CD4-positive, CD25-positive, alpha-beta regulatory T cell (primary cell): Measurements from ENCODE around the gene DHRS11. TPM values are rescaled to one million over a fixed set of nuclear protein-coding genes. Genes with fewer than 3 reads are reported as not detected.

Experiments used
- ATAC-seq, 2 donors: fragments of 150-1000 bp; cut with Tn5 transposase; one replicate each; pipeline ENCODE4 v1.10.0; 2021; ENCODE audit warnings: low read depth in 2 of 2, moderate number of reproducible peaks in 2 of 2, moderate library complexity in 1 of 2
- DNase-seq, 3 donors: peaks; one replicate each; pipeline versions ENCODE4 v3.0.0 to v3.0.0-alpha.2; 2012 to 2022; ENCODE audit warnings: mixed read lengths in 1 of 3
- H3K27ac ChIP-seq: one replicate; pipeline ENCODE4 v1.7.0; 2013; ENCODE audit warnings: mild to moderate bottlenecking, low read length; ENCODE audit not compliant: insufficient read depth, poor library complexity, severe bottlenecking
- H3K27me3 ChIP-seq: one replicate; pipeline ENCODE4 v1.7.0; 2013; ENCODE audit warnings: low read length; ENCODE audit not compliant: control insufficient read depth, insufficient read depth
- H3K36me3 ChIP-seq: one replicate; pipeline ENCODE4 v1.7.0; 2013; ENCODE audit warnings: mild to moderate bottlenecking, low read length, moderate library complexity; ENCODE audit not compliant: control insufficient read depth, insufficient read depth
- H3K4me1 ChIP-seq: 2 replicates; pipeline ENCODE4 v1.7.0; 2013; ENCODE audit warnings: mild to moderate bottlenecking, low read length; ENCODE audit not compliant: insufficient read depth, control insufficient read depth, poor library complexity, severe bottlenecking
- H3K4me3 ChIP-seq: one replicate; pipeline ENCODE4 v1.7.0; 2013; ENCODE audit warnings: low read depth, mild to moderate bottlenecking, low read length, moderate library complexity
- H3K9me3 ChIP-seq, 2 experiments: 1 replicate in 1 of 2; 2 replicates in 1 of 2; pipeline ENCODE4 v1.7.0; 2013; ENCODE audit warnings: low read length in 2 of 2, mild to moderate bottlenecking in 1 of 2, moderate library complexity in 1 of 2; ENCODE audit not compliant: control insufficient read depth in 2 of 2
- H3K27ac Mint-ChIP-seq, 3 donors: one replicate each; pipeline ENCODE4 v1.8.0; 2020 to 2022; ENCODE audit warnings: mild to moderate bottlenecking in 3 of 3, mixed read lengths in 3 of 3, moderate library complexity in 2 of 3
- H3K27me3 Mint-ChIP-seq: one replicate; pipeline ENCODE4 v1.8.0; 2022; ENCODE audit warnings: mild to moderate bottlenecking, mixed read lengths
- H3K36me3 Mint-ChIP-seq: one replicate; pipeline ENCODE4 v1.8.0; 2020; ENCODE audit warnings: mixed read lengths
- H3K4me1 Mint-ChIP-seq, 4 donors: one replicate each; pipeline ENCODE4 v1.8.0; 2020 to 2022; ENCODE audit warnings: mixed read lengths in 4 of 4, mild to moderate bottlenecking in 1 of 4
- H3K4me3 Mint-ChIP-seq, 4 donors: one replicate each; pipeline ENCODE4 v1.8.0; 2020 to 2022; ENCODE audit warnings: mild to moderate bottlenecking in 4 of 4, mixed read lengths in 4 of 4, moderate library complexity in 3 of 4
- H3K9me3 Mint-ChIP-seq, 7 donors: one replicate each; pipeline ENCODE4 v1.8.0; 2020 to 2022; ENCODE audit warnings: mixed read lengths in 7 of 7, mild to moderate bottlenecking in 3 of 7, moderate library complexity in 2 of 7
- polyA plus RNA-seq, 4 donors: library from polyadenylated mRNA; unstranded; fragments of 300-500 nt; fragmentation: Illumina TruSeq; gene quantifications; one replicate each; pipeline ENCODE4 v1.2.3, GENCODE V29; 2021
- total RNA-seq: library from RNA; stranded (reverse); gene quantifications from one replicate; pipeline ENCODE4 v1.2.3, GENCODE V29; 2022

Gene DHRS11
- total and polyA plus RNA-seq, 5 donors from 2014 or later, result 3.3 to 5.5 (median 4.7) TPM

DNA sequence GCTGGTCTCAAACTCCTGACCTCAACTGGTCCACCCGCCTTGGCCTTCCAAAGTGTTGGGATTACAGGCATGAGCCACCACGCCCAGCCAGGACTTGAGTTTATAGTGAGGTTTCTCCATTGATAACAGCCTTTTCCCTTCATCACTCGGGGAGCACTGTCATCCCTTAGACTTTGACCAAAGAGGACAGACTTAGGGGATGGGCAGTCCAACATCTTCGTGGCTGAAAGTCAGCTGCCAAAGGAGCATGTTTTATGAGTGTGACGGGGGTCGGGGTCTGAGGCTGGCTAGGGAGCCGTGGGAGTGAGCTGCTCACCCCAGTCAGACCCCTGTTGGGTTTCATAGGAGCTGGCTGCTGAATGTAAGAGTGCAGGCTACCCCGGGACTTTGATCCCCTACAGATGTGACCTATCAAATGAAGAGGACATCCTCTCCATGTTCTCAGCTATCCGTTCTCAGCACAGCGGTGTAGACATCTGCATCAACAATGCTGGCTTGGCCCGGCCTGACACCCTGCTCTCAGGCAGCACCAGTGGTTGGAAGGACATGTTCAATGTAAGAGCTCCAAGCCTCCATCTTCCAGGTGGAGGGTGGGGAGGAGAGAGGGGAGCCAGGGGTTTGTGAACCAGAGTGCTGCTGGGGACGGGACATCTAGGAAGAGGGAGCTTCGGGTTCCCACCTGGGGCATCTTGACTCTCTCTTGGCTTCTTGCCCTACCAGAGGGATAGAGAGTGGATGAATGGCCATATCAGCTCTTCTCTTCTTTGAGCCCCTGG lies 3.1 kb downstream of the DHRS11 start:
- H3K27ac Mint-ChIP-seq, result no peak overlapping the region
- peak overlapping the region in 1 of 4 donors; percentile 67 for H3K4me3 Mint-ChIP-seq
- Histone ChIP-seq H3K4me1 (peaks cover 11% of the 10 kb centered on the region), H3K4me3 (no peak overlapping the region), H3K9me3 (no peaks in the 10 kb centered on the region), H3K27me3 (peaks cover 3% of the 10 kb centered on the region), H3K36me3 (no peaks in the 10 kb centered on the region), H3K27ac (no peak overlapping the region)
- DNase-seq, result no peak
- H3K36me3 Mint-ChIP-seq, result no peaks in the 10 kb centered on the region
- no peaks in the 10 kb centered on the region for H3K27me3 Mint-ChIP-seq
- peaks cover 4 to 20% (median 16%) of the 10 kb centered on the region in 4 donors for H3K4me1 Mint-ChIP-seq
- H3K9me3 Mint-ChIP-seq, result no peaks in the 10 kb centered on the region
- no peak for ATAC-seq

DNA sequence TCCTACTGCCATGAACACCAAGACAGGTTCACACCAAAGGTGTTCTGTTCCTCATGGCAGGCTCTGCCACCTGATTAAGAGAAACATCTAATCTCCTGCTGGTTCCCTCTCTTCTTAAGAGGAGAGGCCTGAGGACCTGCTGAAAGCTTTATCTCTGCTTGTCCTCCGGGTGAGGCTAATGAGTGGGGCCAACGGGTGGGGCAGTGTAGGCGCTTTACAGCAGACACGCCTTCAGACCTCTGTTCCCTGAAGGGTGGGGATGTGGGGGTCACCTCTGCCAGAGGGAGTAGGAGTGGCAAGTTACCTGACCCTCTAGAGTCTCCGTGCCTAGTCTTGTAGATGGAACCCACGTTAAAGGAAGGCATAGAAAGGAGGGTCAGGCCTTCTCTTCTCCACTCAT lies 5.5 kb downstream of the DHRS11 start:
- Histone ChIP-seq H3K4me3 (no peak overlapping the region), H3K9me3 (no peaks in the 10 kb centered on the region), H3K4me1 (peaks cover 16% of the 10 kb centered on the region), H3K27ac (no peak overlapping the region), H3K36me3 (no peaks in the 10 kb centered on the region), H3K27me3 (peaks cover 3% of the 10 kb centered on the region)
- DNase-seq (no peak), ATAC-seq (no peak)
- Mint-ChIP-seq H3K4me3 (peak overlapping the region in 2 of 4 donors; percentile 66 to 83), H3K36me3 (no peaks in the 10 kb centered on the region), H3K4me1 (peaks cover 4 to 26% (median 15%) of the 10 kb centered on the region in 4 donors), H3K9me3 (peaks cover 0 to 2% (median 0%) of the 10 kb centered on the region in 7 donors), H3K27ac (peak overlapping the region in 1 of 3 donors; percentile 32), H3K27me3 (no peaks in the 10 kb centered on the region)

DNA sequence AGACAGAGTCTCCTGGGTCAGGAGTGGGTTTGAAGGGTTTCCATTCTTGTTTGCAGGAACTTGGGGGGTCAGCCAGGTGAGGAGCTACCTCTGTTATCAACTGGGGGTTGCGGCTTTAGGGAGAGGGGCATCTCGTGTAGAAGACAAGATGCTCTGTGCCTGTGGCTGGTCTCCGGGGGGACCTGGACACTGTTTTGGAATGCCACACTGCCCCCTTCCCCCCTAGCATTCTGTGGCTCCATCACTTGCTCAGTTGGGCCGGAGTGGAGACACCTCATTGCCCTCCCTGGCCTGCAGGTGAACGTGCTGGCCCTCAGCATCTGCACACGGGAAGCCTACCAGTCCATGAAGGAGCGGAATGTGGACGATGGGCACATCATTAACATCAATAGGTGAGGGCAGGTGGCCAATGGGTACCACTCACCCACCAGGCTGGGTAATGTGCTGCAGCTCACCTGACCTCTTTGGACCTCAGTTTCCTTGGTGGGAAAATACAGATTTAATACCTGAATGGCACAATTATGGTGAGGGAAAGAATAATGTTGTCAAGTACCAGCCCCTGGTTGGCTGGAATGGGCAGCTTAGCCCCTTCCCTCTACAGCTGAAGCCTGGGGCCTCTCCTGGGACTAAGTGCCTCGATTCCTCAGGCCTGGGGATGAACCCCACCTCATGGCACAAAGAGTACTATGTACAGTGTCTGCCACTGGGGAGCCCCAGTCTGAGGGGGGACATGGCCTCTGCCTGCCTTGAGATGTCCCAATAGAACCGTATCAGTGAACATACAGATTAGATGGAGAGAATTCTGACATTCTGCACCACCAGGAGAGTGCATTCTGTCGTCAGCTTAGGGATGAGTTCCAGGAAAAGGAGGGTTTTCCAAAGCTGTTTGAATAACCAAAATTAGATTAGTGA lies 6.4 kb downstream of the DHRS11 start:
- Mint-ChIP-seq H3K36me3 (no peaks in the 10 kb centered on the region), H3K4me1 (peaks cover 4 to 27% (median 23%) of the 10 kb centered on the region in 4 donors), H3K4me3 (peak overlapping the region in 2 of 4 donors; percentile 75 to 83), H3K27ac (peak overlapping the region in 1 of 3 donors; percentile 38), H3K9me3 (peaks cover 0 to 2% (median 0%) of the 10 kb centered on the region in 7 donors), H3K27me3 (no peaks in the 10 kb centered on the region)
- no peaks in the 10 kb centered on the region for H3K36me3 ChIP-seq
- H3K4me3 ChIP-seq, result no peak overlapping the region
- H3K4me1 ChIP-seq, result peaks cover 17% of the 10 kb centered on the region
- H3K27ac ChIP-seq, result no peak overlapping the region
- no peaks in the 10 kb centered on the region for H3K27me3 ChIP-seq
- DNase-seq (no peak), ATAC-seq (no peak)
- no peaks in the 10 kb centered on the region for H3K9me3 ChIP-seq

DNA sequence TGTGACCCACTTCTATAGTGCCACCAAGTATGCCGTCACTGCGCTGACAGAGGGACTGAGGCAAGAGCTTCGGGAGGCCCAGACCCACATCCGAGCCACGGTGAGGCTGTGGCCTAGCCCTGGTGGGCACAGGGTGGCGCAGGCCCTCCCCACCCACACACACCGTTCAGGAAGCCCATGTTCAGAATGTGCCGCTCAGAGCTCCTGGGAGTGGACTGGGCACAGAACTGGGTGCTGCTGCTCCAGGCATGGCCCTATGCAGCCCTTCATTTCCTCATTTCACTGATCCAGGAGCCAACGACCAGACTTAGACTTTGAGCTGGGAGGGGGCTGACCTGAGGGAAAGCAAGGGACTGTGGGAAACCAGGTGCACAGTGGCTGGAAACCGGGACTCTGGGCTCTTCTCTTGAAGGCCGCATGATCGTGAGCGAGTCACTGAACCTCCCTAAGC lies 7.3 kb downstream of the DHRS11 start:
- Histone ChIP-seq H3K27ac (no peak overlapping the region), H3K9me3 (no peaks in the 10 kb centered on the region), H3K4me1 (peaks cover 24% of the 10 kb centered on the region), H3K27me3 (no peaks in the 10 kb centered on the region), H3K4me3 (no peak overlapping the region), H3K36me3 (no peaks in the 10 kb centered on the region)
- Mint-ChIP-seq H3K4me1 (peaks cover 4 to 29% (median 25%) of the 10 kb centered on the region in 4 donors), H3K9me3 (peaks cover 0 to 2% (median 0%) of the 10 kb centered on the region in 7 donors), H3K36me3 (no peaks in the 10 kb centered on the region), H3K27ac (no peak overlapping the region), H3K4me3 (peak overlapping the region in 2 of 4 donors; percentile 75 to 83), H3K27me3 (no peaks in the 10 kb centered on the region)
- ATAC-seq, result no peak
- no peak for DNase-seq

DNA sequence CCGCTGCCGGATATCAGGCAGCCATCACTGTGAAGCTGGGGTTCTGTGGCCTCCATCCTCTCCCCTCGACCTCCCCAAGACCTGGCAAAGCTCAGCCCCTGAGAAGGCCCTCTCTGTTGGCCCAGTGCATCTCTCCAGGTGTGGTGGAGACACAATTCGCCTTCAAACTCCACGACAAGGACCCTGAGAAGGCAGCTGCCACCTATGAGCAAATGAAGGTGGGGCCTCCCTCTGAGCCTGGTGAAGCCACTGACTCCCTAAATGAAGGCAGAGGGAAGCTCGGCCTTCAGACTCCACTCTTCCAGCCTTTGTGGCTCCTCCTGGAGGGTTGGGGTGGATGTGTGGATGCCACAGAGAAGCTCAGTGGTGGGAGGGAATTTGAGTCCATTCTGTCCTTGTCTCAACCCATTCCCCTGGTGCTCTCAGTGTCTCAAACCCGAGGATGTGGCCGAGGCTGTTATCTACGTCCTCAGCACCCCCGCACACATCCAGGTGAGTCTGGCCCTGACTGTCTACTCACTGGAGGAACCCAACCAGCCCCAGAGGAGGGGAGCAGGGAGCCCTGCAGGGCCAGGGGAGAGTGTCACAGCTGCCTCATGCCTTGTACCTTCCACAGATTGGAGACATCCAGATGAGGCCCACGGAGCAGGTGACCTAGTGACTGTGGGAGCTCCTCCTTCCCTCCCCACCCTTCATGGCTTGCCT lies 8.0 kb downstream of the DHRS11 start:
- ATAC-seq (no peak), DNase-seq (no peak)
- Histone ChIP-seq H3K27me3 (no peaks in the 10 kb centered on the region), H3K4me3 (no peak overlapping the region), H3K27ac (no peak overlapping the region), H3K9me3 (no peaks in the 10 kb centered on the region), H3K36me3 (no peaks in the 10 kb centered on the region), H3K4me1 (peaks cover 24% of the 10 kb centered on the region)
- H3K9me3 Mint-ChIP-seq, result peaks cover 0 to 2% (median 0%) of the 10 kb centered on the region in 7 donors
- H3K27ac Mint-ChIP-seq, result peak overlapping the region in 1 of 3 donors; percentile 5
- peaks cover 4 to 34% (median 30%) of the 10 kb centered on the region in 4 donors for H3K4me1 Mint-ChIP-seq
- peak overlapping the region in 3 of 4 donors; percentile 54 to 83 (median 60) for H3K4me3 Mint-ChIP-seq
- no peaks in the 10 kb centered on the region for H3K36me3 Mint-ChIP-seq
- H3K27me3 Mint-ChIP-seq, result no peaks in the 10 kb centered on the region

DNA sequence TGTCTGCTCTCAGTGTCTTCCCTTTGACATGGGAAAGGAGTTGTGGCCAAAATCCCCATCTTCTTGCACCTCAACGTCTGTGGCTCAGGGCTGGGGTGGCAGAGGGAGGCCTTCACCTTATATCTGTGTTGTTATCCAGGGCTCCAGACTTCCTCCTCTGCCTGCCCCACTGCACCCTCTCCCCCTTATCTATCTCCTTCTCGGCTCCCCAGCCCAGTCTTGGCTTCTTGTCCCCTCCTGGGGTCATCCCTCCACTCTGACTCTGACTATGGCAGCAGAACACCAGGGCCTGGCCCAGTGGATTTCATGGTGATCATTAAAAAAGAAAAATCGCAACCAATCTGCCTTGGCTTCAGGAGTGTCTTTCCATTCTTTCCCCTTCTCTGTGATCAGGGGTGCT lies 8.8 kb downstream of the DHRS11 start:
- H3K27me3 Mint-ChIP-seq, result no peaks in the 10 kb centered on the region
- peak overlapping the region; percentile 77 for H3K27ac ChIP-seq

DNA sequence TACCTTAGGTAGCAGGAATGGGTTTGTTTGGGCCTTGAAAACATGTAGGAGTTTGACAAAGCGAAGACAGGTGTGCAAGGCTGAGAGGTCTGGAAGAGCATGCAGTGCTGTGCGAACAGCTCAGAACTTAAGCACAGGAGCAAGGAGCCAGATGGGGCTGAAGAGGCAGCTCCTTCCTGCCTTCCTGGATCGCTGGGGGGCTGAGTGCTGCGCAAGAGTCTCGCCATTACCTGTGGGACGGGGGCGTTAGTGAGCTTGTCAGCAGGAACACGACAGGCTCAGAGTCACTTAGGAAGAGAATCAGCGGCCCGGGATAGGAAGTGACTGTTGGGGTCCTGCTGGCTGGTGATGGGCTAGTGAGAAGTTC lies 9.2 kb downstream of the DHRS11 start:
- H3K4me1 Mint-ChIP-seq, result peaks cover 2 to 44% (median 35%) of the 10 kb centered on the region in 4 donors
- Histone ChIP-seq H3K4me3 (peak overlapping the region; percentile 85), H3K27ac (peak overlapping the region; percentile 77), H3K4me1 (peaks cover 27% of the 10 kb centered on the region), H3K36me3 (no peaks in the 10 kb centered on the region), H3K9me3 (no peaks in the 10 kb centered on the region), H3K27me3 (no peaks in the 10 kb centered on the region)
- DNase-seq (no peak), ATAC-seq (peak; percentile 4 to 6)
- H3K4me3 Mint-ChIP-seq, result peak overlapping the region; percentile 83 to 96 (median 94)
- H3K36me3 Mint-ChIP-seq, result no peaks in the 10 kb centered on the region
- peak overlapping the region; percentile 94 to 97 (median 96) for H3K27ac Mint-ChIP-seq
- H3K27me3 Mint-ChIP-seq, result no peaks in the 10 kb centered on the region
- peaks cover 0 to 2% (median 0%) of the 10 kb centered on the region in 7 donors for H3K9me3 Mint-ChIP-seq

More for the DNA sequence above, 8.8 kb downstream of the DHRS11 start:
- DNase-seq (no peak), ATAC-seq (no peak)
- H3K4me3 ChIP-seq, result peak overlapping the region; percentile 85
- no peaks in the 10 kb centered on the region for H3K27me3 ChIP-seq
- H3K36me3 ChIP-seq, result no peaks in the 10 kb centered on the region
- Mint-ChIP-seq H3K4me3 (peak overlapping the region; percentile 83 to 96 (median 94)), H3K27ac (peak overlapping the region; percentile 94 to 97 (median 96)), H3K9me3 (peaks cover 0 to 2% (median 0%) of the 10 kb centered on the region in 7 donors), H3K4me1 (peaks cover 4 to 40% (median 32%) of the 10 kb centered on the region in 4 donors), H3K36me3 (no peaks in the 10 kb centered on the region)
- no peaks in the 10 kb centered on the region for H3K9me3 ChIP-seq
- peaks cover 24% of the 10 kb centered on the region for H3K4me1 ChIP-seq
